ENCODE results near the gene MILR1. TPM values are rescaled to one million over a fixed set of nuclear protein-coding genes. Genes with fewer than 3 reads are reported as not detected.
"Not testable (repeated sequence)": the region's sequence is repeated elsewhere in the genome, so short reads cannot be mapped to it uniquely, and the experiment has no call there.

Gene MILR1
- total RNA-seq, 1 donor from 2014 or later: 0.40 TPM

DNA sequence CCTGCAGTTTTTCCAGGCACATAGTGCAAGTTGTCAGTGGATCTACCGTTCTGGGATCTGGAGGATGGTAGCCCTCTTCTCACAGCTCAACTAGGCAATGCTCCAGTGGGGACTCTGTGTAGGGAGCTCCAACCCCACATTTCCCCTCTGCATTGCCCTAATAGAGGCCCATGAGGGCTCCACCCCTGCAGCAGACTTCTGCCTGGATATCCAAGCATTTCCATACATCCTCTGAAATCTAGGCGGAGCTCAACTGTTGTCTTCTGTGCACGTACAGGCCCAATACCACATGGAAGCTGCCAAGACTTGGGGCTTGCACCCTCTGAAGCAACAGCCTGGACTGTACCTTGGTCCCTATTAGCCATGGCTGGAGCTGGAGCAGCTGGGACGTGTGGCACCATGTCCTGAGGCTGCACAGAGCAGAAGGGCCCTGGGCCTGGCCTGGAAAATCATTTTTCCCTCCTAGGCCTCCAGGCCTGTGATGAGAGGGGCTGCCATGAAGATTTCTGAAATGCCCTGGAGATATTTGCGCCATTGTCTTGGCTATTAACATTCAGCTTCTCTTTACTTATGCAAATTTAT is 10.9 kb upstream of the MILR1 start:
- H3K27ac Mint-ChIP-seq: no peak overlapping the region
- H3K9me3 Mint-ChIP-seq: peaks cover 35% of the 10 kb centered on the region
- peaks cover 10% of the 10 kb centered on the region for H3K36me3 Mint-ChIP-seq
- no peak for DNase-seq (ENCODE audit: low spot score in 2 of 2, unreplicated experiment in 2 of 2)
- no peak overlapping the region for H3K4me3 Mint-ChIP-seq
- TF ChIP-seq CTCF (IDR thresholded peaks at IDR 0.05; ENCODE audit: unreplicated experiment): no peak
- no peaks in the 10 kb centered on the region for H3K4me1 Mint-ChIP-seq
- no peaks in the 10 kb centered on the region for H3K27me3 Mint-ChIP-seq (ENCODE audit: low read depth)

DNA sequence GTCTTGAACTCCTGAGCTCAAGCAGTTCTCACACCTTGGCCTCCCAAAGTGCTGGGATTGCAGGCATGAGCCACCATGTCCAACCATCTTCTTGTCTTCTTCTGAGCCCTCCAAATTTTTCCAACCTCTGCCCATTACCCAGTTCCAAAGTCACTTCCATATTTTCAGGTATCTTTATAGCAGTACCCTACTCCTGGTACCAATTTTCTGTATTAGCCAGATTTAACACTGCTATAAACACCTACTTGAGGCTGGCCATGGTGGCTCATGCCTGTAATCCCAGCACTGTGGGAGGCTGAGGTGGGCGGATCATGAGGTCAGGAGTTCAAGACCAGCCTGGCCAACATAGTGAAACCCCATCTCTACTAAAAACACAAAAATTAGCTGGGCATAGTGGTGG is 9.4 kb upstream of the MILR1 start:
- not testable (repeated sequence) for H3K4me1 Mint-ChIP-seq; H3K27ac Mint-ChIP-seq; H3K27me3 Mint-ChIP-seq (ENCODE audit: low read depth); H3K4me3 Mint-ChIP-seq; DNase-seq (ENCODE audit: low spot score in 2 of 2, unreplicated experiment in 2 of 2)
- peaks cover 28% of the 10 kb centered on the region for H3K9me3 Mint-ChIP-seq
- peaks cover 10% of the 10 kb centered on the region for H3K36me3 Mint-ChIP-seq

DNA sequence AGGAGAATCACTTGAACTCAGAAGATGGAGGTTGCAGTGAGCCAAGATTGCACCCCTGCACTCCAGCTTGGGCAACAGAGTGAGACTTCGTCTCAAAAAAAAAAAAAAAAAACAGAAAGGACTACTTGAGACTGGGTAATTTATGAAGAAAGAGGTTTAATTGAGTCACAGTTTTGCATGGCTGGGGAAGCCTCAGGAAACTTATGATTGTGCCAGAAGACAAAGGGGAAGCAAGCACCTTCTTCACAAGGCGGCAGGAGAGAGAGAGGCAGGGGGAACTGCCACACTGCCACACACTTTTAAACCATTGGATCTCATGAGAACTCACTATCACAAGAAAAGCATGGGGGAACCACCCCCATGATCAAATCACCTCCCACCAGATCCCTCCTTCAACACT is 9.0 kb upstream of the MILR1 start:
- Mint-ChIP-seq H3K27ac (no peak overlapping the region), H3K27me3 (ENCODE audit: low read depth) (no peaks in the 10 kb centered on the region), H3K4me1 (no peaks in the 10 kb centered on the region), H3K36me3 (peaks cover 10% of the 10 kb centered on the region), H3K4me3 (no peak overlapping the region), H3K9me3 (peaks cover 28% of the 10 kb centered on the region)
- no peak for DNase-seq (ENCODE audit: low spot score in 2 of 2, unreplicated experiment in 2 of 2)
- TF ChIP-seq CTCF (IDR thresholded peaks at IDR 0.05; ENCODE audit: unreplicated experiment): no peak

- DNase-seq (ENCODE audit: low spot score in 2 of 2, unreplicated experiment in 2 of 2): no peak
- Mint-ChIP-seq H3K27ac (no peak overlapping the region), H3K9me3 (peaks cover 22% of the 10 kb centered on the region), H3K36me3 (peaks cover 9% of the 10 kb centered on the region), H3K4me1 (no peaks in the 10 kb centered on the region), H3K4me3 (no peak overlapping the region), H3K27me3 (ENCODE audit: low read depth) (no peaks in the 10 kb centered on the region)
- no peak for TF ChIP-seq CTCF (IDR thresholded peaks at IDR 0.05; ENCODE audit: unreplicated experiment)
Measured at GRCh38 chr17:64441772-64442540, 7.0 kb upstream of the MILR1 start.

DNA sequence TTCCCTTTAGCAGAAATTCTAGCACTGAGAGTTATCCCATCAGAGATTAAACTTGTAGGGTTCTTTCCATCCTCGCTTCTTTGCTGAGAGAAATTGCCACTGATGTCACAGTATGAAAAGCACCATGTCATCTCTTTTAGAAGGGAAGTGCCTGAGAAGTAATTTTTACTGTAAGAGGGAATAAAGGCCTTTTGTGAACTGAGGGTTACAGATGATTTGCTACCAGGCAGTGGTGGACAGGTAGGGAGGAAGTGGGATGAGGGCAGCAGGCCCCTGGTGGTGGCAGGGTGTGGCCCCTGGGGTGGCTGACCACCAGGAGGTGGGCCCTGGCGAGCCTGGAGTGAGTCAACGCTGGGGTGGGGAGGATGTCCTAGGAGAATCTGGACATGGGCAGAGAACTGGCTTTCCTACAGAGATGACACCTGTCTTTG is 6.4 kb upstream of the MILR1 start:
- DNase-seq (ENCODE audit: low spot score in 2 of 2, unreplicated experiment in 2 of 2): no peak
- no peaks in the 10 kb centered on the region for H3K27me3 Mint-ChIP-seq (ENCODE audit: low read depth)
- TF ChIP-seq CTCF (IDR thresholded peaks at IDR 0.05; ENCODE audit: unreplicated experiment): no peak
- peaks cover 6% of the 10 kb centered on the region for H3K36me3 Mint-ChIP-seq
- H3K9me3 Mint-ChIP-seq: peaks cover 16% of the 10 kb centered on the region
- H3K4me3 Mint-ChIP-seq: no peak overlapping the region
- no peak overlapping the region for H3K27ac Mint-ChIP-seq
- H3K4me1 Mint-ChIP-seq: no peaks in the 10 kb centered on the region

- Mint-ChIP-seq H3K4me3 (no peak overlapping the region), H3K27me3 (ENCODE audit: low read depth) (no peaks in the 10 kb centered on the region), H3K9me3 (peaks cover 13% of the 10 kb centered on the region), H3K27ac (no peak overlapping the region), H3K4me1 (no peaks in the 10 kb centered on the region), H3K36me3 (peaks cover 6% of the 10 kb centered on the region)
- no peak for DNase-seq (ENCODE audit: low spot score in 2 of 2, unreplicated experiment in 2 of 2)
- no peak for TF ChIP-seq CTCF (IDR thresholded peaks at IDR 0.05; ENCODE audit: unreplicated experiment)
Measured at GRCh38 chr17:64443086-64443760, 5.7 kb upstream of the MILR1 start.
